ENCODE data around the gene PERM1. TPM values are rescaled to one million over a fixed set of nuclear protein-coding genes. Genes with fewer than 3 reads are reported as not detected.
"Not testable (repeated sequence)": the region's sequence is repeated elsewhere in the genome, so short reads cannot be mapped to it uniquely, and the experiment has no call there.

PERM1 gene
- total RNA-seq, 1 donor from 2014 or later = 0.99 TPM

DNA sequence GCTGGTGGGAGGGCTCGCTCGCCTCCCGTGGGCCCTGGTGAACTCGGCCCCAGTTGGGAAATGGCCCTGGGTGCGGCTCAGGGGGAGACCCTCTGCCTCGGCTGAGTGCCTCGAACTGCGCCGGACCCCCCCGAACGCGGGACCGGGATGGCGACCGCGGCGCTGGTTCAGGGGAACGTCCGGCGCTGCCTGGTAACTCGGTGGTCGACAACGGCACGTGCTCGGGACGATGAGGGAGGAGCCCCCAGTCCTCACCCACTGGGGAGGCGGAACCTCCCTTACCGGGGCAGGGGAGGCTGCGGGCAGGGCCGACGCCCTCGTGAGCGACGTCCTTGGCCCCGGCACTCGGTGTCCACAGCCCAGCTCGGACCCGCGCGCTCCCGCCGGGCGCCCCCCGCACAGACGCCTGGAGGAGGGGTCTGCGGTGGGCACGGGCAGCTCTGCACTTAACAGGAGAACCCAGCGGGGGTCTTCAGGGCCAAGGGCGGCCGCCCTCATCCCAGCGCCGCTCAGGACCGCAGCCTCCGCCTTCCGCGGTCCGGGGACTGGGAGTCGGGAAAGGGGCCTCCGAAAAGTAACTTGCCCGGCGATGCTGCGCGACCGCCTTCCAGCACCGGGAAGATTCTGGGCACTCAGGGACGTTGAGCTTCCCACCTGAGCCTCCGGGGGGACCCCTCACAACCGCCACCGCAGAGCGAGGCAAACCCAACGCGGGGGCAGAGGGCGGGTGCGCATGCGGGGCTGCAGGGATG, 16.3 kb upstream of the PERM1 start:
- DNase-seq = no peak

GRCh38 chr1:997713-997992, 15.8 kb upstream of the PERM1 start:
- DNase-seq = no peak

- DNase-seq = no peak
These were observed 15.2 kb upstream of the PERM1 start for GRCh38 chr1:996851-997712.

- no peak for DNase-seq
These were observed 14.1 kb upstream of the PERM1 start for GRCh38 chr1:995665-996633.

GRCh38 chr1:994546-994945, 12.7 kb upstream of the PERM1 start:
- not testable (repeated sequence) for DNase-seq

- DNase-seq = no peak
These were observed 11.6 kb upstream of the PERM1 start for GRCh38 chr1:993379-993995.

DNA sequence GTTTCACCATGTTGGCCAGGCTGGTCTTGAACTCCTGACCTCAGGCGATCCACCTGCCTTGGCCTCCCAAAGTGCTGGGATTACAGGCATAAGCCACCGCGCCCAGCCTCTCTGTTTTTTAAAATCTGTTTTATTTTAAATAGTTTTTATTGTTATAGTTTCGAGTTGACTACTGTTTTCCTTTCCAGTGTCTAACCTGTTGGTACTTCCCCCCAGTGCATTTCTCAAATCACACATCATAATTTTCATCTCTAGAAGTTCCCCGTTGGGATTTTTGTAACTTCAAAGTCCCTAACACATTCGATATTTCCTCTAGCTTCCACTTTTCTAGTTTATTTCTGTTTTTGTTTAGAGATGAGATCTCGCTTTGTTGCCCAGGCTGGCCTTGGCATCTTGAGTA, 10.5 kb upstream of the PERM1 start:
- DNase-seq = no peak

DNA sequence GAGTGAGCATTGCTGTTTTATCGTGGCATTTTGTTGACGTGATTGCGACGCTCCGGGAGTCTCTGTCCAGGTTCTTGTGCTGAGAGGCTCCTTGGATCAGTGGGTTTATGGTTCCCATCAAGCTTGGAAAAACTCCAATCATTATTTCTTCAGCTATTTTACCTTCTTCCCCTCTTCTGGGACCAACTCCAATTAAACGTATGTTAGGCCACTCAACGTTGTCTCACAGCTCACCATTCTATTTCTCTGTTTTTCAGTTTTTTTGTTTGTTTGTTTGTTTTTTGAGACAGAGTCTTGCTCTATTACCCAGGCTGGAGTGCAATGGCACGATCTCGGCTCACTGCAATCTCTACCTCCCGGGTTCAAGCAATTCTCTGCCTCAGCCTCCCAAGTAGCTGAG, 10.0 kb upstream of the PERM1 start:
- no peak for DNase-seq

- DNase-seq = not testable (repeated sequence)
These were observed 9.4 kb upstream of the PERM1 start for GRCh38 chr1:991275-991674.

GRCh38 chr1:988061-988460, 6.2 kb upstream of the PERM1 start:
- DNase-seq = not testable (repeated sequence)

DNA sequence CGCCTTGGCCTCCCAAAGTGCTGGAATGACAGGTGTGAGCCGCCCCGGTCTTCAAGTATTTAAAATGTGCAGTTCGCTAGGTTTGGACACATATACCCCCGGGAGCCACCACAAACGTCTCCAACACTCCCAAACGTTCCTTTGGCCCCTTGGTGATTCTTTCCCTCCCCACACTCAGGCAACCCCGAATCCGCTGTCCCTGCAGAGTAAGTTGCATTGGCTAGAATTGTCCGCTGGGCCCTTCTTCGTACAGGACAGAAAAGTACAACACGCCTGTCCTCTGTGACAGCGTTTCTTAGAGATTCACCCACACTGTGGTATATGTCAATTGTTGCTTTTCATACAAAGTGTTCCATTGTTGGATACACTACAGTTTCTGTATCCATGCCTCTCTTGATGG, 3.2 kb upstream of the PERM1 start:
- DNase-seq = no peak

DNA sequence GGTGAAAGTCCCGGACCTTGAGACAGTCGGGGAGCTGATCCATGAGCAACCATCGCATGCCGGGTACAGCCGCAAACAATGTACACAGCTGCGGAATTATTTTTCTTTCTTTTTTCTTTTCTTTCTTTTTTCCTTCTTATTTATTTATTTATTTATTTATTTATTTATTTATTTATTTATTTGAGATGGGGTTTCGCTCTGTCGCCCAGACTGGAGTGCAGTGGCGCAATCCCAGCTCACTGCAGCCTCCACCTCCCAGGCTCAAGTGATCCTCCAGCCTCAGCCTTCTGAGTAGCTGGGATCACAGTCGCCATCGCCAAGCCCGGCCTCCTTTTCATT, 2.6 kb upstream of the PERM1 start:
- no peak for DNase-seq

DNA sequence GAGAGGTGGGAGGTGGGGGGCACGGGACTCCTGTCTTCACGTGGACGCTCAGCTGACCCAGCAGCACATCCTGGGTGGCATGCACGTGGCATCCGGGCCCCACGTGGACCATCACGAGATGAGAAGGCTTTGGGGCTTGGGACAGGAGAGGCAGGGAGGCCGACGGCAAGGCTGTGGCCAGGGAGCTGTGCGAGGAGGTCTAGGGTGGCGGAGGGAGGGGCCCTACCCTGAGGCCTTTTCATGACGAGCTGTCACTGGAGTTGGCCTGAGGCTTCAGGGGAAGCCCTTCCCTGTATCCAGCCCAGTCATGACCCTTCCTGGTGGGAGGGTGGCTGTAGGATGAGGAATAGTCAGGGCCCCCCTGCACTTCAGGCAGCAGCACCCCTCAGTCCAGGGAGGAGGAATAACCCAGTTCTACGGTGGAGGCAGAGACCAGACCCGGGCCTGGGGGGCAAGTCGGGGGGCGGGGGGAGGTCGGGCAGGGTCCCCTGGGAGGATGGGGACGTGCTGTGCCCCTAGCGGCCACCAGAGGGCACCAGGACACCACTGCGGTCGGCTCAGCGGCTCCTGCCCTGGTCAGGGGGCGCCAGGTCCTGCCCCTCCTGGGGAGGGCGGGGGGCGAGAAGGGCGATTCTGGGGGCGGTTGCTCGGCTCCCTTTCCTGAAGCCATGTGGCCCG, 2.0 kb upstream of the PERM1 start:
- DNase-seq = no peak

- DNase-seq = no peak
These were observed 1.0 kb upstream of the PERM1 start for GRCh38 chr1:982765-983436.

- no peak for DNase-seq
These were observed 370 bp downstream of the PERM1 start for GRCh38 chr1:981491-981954.

- DNase-seq = no peak
These were observed 1.1 kb downstream of the PERM1 start for GRCh38 chr1:980602-981395.

DNA sequence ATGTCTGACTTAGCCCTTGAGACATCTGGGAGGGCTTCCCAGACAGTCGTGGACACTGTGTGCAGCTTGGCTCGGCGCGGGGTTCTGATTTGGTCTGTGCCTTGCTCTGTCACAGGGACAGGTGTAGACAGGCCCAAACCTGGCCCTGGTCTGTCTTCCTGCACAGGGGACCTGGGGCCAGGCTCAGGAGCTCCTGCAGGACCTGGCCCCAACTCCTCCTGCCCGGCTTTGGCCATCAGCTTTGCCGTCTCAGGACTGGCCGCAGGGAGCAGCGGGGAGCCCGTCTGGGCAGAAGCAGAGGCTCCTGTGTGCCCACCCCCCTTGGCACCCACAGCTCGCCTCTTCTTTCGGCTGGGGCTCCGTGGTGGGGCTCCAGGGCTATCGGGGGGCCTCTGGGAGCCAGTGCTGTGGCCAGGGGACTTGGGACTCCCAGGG, 1.7 kb downstream of the PERM1 start:
- no peak for DNase-seq

DNA sequence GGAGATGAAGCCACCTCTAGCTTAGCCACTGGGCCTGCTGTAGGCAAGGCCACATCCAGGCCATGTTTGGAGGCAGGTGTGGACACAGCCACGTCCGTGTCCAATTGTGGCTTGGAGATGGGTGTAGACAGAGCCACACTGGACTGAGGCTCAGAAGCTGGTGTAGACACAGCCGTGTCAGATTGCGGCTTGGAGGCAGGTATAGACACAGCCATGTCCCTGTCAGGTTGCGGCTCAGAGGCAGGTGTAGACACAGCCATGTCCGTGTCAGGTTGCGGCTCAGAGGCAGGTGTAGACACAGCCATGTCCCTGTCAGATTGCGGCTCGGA, 2.2 kb downstream of the PERM1 start:
- no peak for DNase-seq

GRCh38 chr1:978835-979743, 2.8 kb downstream of the PERM1 start:
- no peak for DNase-seq
